Ammon's horn (tissue), 1 donor: ENCODE results near the gene CPT1C.

Experiments
- DNase-seq: peaks from one replicate; pipeline ENCODE4 v3.0.0-alpha.2; 2016; ENCODE audit warnings: low spot score

The CPT1C gene

DNA sequence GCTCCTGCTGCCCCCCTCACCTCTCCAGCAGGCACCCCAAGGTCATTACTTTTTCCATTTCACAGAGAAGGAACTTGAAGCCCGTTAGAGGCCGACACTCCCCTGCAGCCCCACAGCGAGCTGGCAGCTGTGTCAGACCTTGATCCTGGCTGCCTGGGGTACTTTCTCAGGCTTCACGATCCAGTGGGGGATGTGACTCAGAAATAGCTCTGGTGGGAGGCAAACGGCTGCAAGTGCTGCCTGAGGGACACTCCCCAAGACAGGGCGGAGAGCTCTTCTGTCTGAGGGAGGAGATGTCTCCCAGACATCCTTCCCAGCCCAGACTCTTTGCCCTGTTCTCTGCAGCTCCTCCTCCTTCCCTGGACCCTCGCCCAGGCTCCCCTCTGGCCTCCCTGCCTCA lies 67.4 kb downstream of the CPT1C start:
- DNase-seq = no peak

GRCh38 chr19:49761249-49761624 lies 70.3 kb downstream of the CPT1C start:
- DNase-seq = no peak

DNA sequence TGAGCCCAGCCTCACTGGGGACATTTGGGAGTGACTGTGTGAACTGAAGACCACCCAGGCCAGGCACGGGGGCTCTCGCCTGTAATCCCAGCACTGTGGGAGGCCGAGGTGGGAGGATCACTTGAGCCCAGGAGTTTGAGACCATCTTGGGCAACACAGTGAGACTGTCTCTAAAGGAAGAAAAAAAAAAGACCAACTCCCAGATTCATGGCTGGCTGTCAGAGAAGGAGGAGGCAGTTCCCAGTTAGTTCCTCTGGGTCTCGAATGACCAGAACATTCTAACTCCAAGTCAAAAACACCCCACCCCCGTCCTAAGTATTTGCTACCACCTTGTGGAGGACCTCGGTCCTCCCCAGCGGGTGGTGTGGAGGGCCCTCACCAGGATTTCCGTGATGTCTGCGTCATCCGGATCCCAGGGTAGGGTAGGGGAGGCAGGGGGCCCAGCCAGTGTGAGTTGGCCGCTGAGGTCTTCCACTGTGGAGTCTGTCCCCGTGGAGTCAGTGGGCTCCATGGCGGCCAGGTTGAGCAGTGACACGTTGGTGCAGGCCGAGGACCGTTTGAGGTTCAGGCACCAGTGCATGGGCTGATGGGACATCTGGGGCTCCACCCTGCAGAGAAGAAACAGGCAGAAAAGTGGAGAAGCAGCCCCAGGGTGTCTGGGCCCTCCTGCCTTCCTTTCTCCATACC lies 70.9 kb downstream of the CPT1C start:
- no peak for DNase-seq

DNA sequence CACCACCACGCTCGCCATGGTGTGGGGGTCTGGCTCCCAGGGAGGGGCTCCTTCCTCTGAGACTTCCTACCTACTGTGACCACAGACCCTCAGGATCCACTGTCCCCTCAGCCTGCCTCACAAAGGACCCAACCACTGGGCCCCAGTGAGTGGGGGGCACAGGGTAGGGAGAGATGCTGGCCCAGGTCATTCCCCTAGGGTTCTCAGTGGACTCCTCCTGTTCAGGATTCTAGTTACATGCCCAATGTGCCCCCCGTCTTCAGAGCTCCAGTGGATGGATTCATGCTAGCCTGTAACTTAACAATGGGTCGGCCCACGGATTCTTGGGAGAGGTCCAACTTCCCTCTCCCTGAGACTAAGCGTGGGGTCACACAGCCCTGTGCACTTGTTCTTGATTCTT lies 72.3 kb downstream of the CPT1C start, which contains the start of gene TSKS:
TSKS (minus strand) TSS at position 77 of the 400 bp plus-strand sequence; CDS start at position 18, 59 bp downstream.
- DNase-seq = no peak
